ENCODE results near the gene CCDC169. TPM values are rescaled to one million over a fixed set of nuclear protein-coding genes. Genes with fewer than 3 reads are reported as not detected.

Gene CCDC169
- total RNA-seq, 1 experiment from 2014 or later, result not detected

GRCh38 chr13:36345438-36346221 is 48.0 kb upstream of the CCDC169 start:
- Histone ChIP-seq H3K4me3 (replicated peaks in 1 of 2; ENCODE audit: low read depth in 1 of 2, low read length in 2 of 2) (no peak overlapping the region), H3K9me2 (ENCODE audit: insufficient read depth) (no peaks in the 10 kb centered on the region), H4K20me1 (ENCODE audit: insufficient read depth) (no peaks in the 10 kb centered on the region), H3K4me1 (ENCODE audit: control insufficient read depth in 1 of 2, insufficient read depth in 2 of 2, low read length in 2 of 2) (no peaks in the 10 kb centered on the region), H3K4me2 (ENCODE audit: low read length) (no peak overlapping the region), H3K27me3 (ENCODE audit: insufficient read depth, low read length) (no peaks in the 10 kb centered on the region), H3K27ac (ENCODE audit: low read depth, low read length) (no peak overlapping the region), H3K9ac (ENCODE audit: low read length) (no peak overlapping the region), H3K36me3 (ENCODE audit: control insufficient read depth in 1 of 2, insufficient read depth in 2 of 2, low read length in 2 of 2) (no peaks in the 10 kb centered on the region), H3K79me2 (ENCODE audit: insufficient read depth, low read length) (no peaks in the 10 kb centered on the region), H2AFZ (ENCODE audit: low read depth, low read length, poor library complexity, severe bottlenecking) (no peak overlapping the region), H3K9me3 (ENCODE audit: control insufficient read depth in 1 of 2, insufficient read depth in 1 of 2, low read depth in 1 of 2, low read length in 2 of 2) (peaks cover 0 to 21% of the 10 kb centered on the region in 2 experiments; a peak in 2 of 4 replicates)
- DNase-seq (ENCODE audit: low read depth, low spot score), result no peak
- TF ChIP-seq SP1 (IDR thresholded peaks at IDR 0.05; ENCODE audit: low read depth) (no peak), EGR1 (IDR thresholded peaks at IDR 0.05; ENCODE audit: low read depth) (no peak), MAX (IDR thresholded peaks at IDR 0.05) (no peak), CTCF (IDR thresholded peaks at IDR 0.05 in 2 of 3, conservative IDR thresholded peaks at IDR 0.05 in 1 of 3; ENCODE audit: borderline replicate concordance in 1 of 3, insufficient read depth in 1 of 3, low read depth in 2 of 3, low read length in 2 of 3) (no peak), TCF7L2 (IDR thresholded peaks at IDR 0.05; ENCODE audit: borderline replicate concordance, extremely low read depth, insufficient read depth, insufficient read length) (no peak), RAD21 (IDR thresholded peaks at IDR 0.05; ENCODE audit: low read depth) (no peak), JUND (IDR thresholded peaks at IDR 0.05) (no peak), SIN3A (IDR thresholded peaks at IDR 0.05; ENCODE audit: low read depth) (no peak), CEBPB (IDR thresholded peaks at IDR 0.05; ENCODE audit: low read depth) (no peak), ZNF274 (IDR thresholded peaks at IDR 0.05; ENCODE audit: low read depth, low read length) (no peak), FOSL1 (IDR thresholded peaks at IDR 0.05; ENCODE audit: low read depth) (no peak), CBX3 (IDR thresholded peaks at IDR 0.05; ENCODE audit: low read depth) (no peak)
- ChIA-PET RAD21 (ENCODE audit: low non-redundant PET in 1 of 2, low total read pairs in 2 of 2, uncharacterized antibody in 2 of 2, unreplicated experiment in 2 of 2) (no interaction called here), CTCF (no interaction called here), POLR2A (no interaction called here)
- ATAC-seq, result no peak
- no TSS peak for BruUV-seq (replicated peaks)
- intact Hi-C loops (cut with micrococcal nuclease), result no loop called here
